SK-N-SH treated with all-trans-retinoic acid at 6 μM for 48 hours (cell line): Measurements from ENCODE around the gene KCNA2.

Experiments
- ATAC-seq: fragments of 200-7000 bp; cut with Tn5 transposase; 3 replicates; pipeline ENCODE4 v1.9.1; 2020; ENCODE audit warnings: mild to moderate bottlenecking, moderate library complexity
- ARNTL ChIP-seq: fragments of 450-650 bp; formaldehyde crosslinking; IDR thresholded peaks from 2 replicates; pipeline ENCODE4 v1.5.0; 2020; ENCODE audit warnings: low read depth, mild to moderate bottlenecking, moderate library complexity, borderline replicate concordance
- BACH2 ChIP-seq: fragments of 250-450 bp; sonication (Bioruptor Pico); IDR thresholded peaks from 2 replicates; pipeline ENCODE4 v1.9.0; 2021; ENCODE audit warnings: mild to moderate bottlenecking, borderline replicate concordance
- ESRRG ChIP-seq: fragments of 250-450 bp; sonication (Bioruptor Pico); IDR thresholded peaks from 2 replicates; pipeline ENCODE4 v1.6.1; 2021; ENCODE audit warnings: mild to moderate bottlenecking
- GLIS3 ChIP-seq: fragments of 250-450 bp; sonication (Bioruptor Pico); IDR thresholded peaks from 2 replicates; pipeline ENCODE4 v1.5.0; 2020; ENCODE audit warnings: mild to moderate bottlenecking, moderate library complexity
- ISL1 ChIP-seq: fragments of 250-450 bp; sonication (Bioruptor Pico); IDR thresholded peaks from 2 replicates; pipeline ENCODE4 v2.1.2; 2022; ENCODE audit warnings: mild to moderate bottlenecking, moderate library complexity
- PPARA ChIP-seq: fragments of 250-450 bp; sonication (Bioruptor Pico); IDR thresholded peaks from 2 replicates; pipeline ENCODE4 v1.5.0; 2020; ENCODE audit warnings: mild to moderate bottlenecking, borderline replicate concordance
- SNAI2 ChIP-seq: fragments of 250-450 bp; sonication (Bioruptor Pico); IDR thresholded peaks from 2 replicates; pipeline ENCODE4 v1.5.0; 2020; ENCODE audit warnings: mild to moderate bottlenecking, moderate library complexity
- TOX ChIP-seq: fragments of 250-450 bp; sonication (Bioruptor Pico); IDR thresholded peaks from 2 replicates; pipeline ENCODE4 v1.8.0; 2021; ENCODE audit warnings: mild to moderate bottlenecking, moderate library complexity, borderline replicate concordance
- ZC3H10 ChIP-seq: fragments of 250-450 bp; sonication (Bioruptor Pico); IDR thresholded peaks from 2 replicates; pipeline ENCODE4 v1.5.1; 2021; ENCODE audit warnings: mild to moderate bottlenecking, moderate library complexity
- ZFP3 ChIP-seq: fragments of 250-450 bp; sonication (Bioruptor Pico); IDR thresholded peaks from 2 replicates; pipeline ENCODE4 v1.5.0; 2020; ENCODE audit warnings: mild to moderate bottlenecking, moderate library complexity
- ZFP30 ChIP-seq: fragments of 450-650 bp; formaldehyde crosslinking; IDR thresholded peaks from 2 replicates; pipeline ENCODE4 v1.5.0; 2022; ENCODE audit warnings: mild to moderate bottlenecking, moderate library complexity
- ZNF70 ChIP-seq: fragments of 450-650 bp; formaldehyde crosslinking; IDR thresholded peaks from 2 replicates; pipeline ENCODE4 v1.5.0; 2020; ENCODE audit warnings: mild to moderate bottlenecking, moderate library complexity
- ZNF8 ChIP-seq: fragments of 450-650 bp; formaldehyde crosslinking; IDR thresholded peaks from 2 replicates; pipeline ENCODE4 v1.5.0; 2020; ENCODE audit warnings: mild to moderate bottlenecking, moderate library complexity
- TF ChIP-seq, protein P1 (sequence below): fragments of 250-450 bp; sonication (Bioruptor Pico); IDR thresholded peaks from 2 replicates; pipeline ENCODE4 v1.8.0; 2021; ENCODE audit warnings: low read depth, mild to moderate bottlenecking, moderate library complexity, borderline replicate concordance
- TF ChIP-seq, protein P2 (sequence below): fragments of 250-450 bp; sonication (Bioruptor Pico); IDR thresholded peaks from 2 replicates; pipeline ENCODE4 v1.8.0; 2020; ENCODE audit warnings: mild to moderate bottlenecking, moderate library complexity, borderline replicate concordance
- TF ChIP-seq, protein P3 (sequence below): fragments of 250-450 bp; sonication (Bioruptor Pico); IDR thresholded peaks from 2 replicates; pipeline ENCODE4 v1.5.1; 2021; ENCODE audit warnings: mild to moderate bottlenecking, moderate library complexity
- TF ChIP-seq, protein P4 (sequence below): fragments of 250-450 bp; sonication (Bioruptor Pico); IDR thresholded peaks from 2 replicates; pipeline ENCODE4 v1.5.0; 2020; ENCODE audit warnings: mild to moderate bottlenecking, moderate library complexity
- TF ChIP-seq, protein P5 (sequence below): fragments of 250-450 bp; sonication (Bioruptor Pico); IDR thresholded peaks from 2 replicates; pipeline ENCODE4 v1.5.1; 2020; ENCODE audit warnings: low read depth, mild to moderate bottlenecking, moderate library complexity

KCNA2 gene

DNA sequence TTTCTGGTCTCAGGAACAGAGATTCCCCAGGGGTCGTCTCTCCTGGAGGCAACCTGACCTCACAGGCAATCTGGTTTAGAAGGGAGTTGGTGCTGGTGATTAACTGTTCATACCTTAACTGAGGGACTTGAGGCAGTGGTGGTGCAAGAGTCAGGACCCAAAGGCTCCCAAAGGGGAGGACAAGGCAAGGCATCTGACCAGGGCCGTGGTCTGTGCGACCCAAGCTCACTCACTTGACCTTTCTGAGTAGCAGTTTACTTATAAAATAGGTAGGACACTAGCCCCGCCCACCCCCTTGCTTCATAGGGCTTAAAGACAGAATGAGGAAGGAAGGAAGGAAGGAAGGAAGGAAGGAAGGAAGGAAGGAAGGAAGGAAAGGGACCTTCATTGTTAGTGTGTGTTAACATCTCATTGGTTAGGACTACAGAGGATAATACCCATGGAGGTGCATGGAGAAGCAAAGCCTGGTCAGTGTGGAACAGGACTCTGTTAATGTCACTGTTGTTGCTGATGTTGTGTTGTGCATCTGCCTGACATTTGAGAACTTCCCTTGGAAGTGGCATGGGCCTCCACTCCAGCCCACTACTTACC, 4.6 kb upstream of the KCNA2 start (continued):
- TF ChIP-seq, protein P1, sequence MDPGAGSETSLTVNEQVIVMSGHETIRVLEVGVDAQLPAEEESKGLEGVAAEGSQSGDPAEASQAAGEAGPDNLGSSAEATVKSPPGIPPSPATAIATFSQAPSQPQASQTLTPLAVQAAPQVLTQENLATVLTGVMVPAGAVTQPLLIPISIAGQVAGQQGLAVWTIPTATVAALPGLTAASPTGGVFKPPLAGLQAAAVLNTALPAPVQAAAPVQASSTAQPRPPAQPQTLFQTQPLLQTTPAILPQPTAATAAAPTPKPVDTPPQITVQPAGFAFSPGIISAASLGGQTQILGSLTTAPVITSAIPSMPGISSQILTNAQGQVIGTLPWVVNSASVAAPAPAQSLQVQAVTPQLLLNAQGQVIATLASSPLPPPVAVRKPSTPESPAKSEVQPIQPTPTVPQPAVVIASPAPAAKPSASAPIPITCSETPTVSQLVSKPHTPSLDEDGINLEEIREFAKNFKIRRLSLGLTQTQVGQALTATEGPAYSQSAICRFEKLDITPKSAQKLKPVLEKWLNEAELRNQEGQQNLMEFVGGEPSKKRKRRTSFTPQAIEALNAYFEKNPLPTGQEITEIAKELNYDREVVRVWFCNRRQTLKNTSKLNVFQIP (CRISPR knock-in tag) = no peak
- TF ChIP-seq ISL1 (CRISPR knock-in tag) = no peak
- TF ChIP-seq GLIS3 (CRISPR knock-in tag) = no peak
- TF ChIP-seq, protein P2, sequence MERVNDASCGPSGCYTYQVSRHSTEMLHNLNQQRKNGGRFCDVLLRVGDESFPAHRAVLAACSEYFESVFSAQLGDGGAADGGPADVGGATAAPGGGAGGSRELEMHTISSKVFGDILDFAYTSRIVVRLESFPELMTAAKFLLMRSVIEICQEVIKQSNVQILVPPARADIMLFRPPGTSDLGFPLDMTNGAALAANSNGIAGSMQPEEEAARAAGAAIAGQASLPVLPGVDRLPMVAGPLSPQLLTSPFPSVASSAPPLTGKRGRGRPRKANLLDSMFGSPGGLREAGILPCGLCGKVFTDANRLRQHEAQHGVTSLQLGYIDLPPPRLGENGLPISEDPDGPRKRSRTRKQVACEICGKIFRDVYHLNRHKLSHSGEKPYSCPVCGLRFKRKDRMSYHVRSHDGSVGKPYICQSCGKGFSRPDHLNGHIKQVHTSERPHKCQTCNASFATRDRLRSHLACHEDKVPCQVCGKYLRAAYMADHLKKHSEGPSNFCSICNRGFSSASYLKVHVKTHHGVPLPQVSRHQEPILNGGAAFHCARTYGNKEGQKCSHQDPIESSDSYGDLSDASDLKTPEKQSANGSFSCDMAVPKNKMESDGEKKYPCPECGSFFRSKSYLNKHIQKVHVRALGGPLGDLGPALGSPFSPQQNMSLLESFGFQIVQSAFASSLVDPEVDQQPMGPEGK (CRISPR knock-in tag) = no peak

DNA sequence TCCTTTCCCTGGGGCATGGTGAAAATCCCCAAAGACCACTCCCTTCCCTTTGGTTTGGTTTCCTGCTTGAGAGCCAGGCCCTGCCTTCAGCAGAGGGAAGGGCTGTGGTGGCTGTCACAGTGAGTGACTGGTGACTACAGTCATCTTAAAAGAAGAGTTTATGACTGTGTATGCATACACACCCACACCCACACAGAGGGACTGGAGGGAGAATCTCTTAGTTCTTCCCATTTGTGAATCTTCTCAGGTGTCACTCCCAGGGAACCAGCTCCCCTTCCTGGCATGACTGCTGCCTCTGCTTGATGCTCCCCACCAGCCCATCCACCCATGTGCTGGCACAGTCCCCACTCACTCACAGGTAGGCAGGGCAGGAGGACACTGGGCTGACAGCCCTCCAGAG, 3.9 kb upstream of the KCNA2 start:
- TF ChIP-seq ZC3H10 (CRISPR knock-in tag) (no peak), ZFP30 (CRISPR knock-in tag) (no peak), BACH2 (CRISPR knock-in tag) (no peak), TOX (CRISPR knock-in tag) (no peak), SNAI2 (CRISPR knock-in tag) (no peak), ZNF70 (CRISPR knock-in tag) (no peak), ESRRG (CRISPR knock-in tag) (no peak), ARNTL (CRISPR knock-in tag) (no peak), ZNF8 (CRISPR knock-in tag) (no peak), PPARA (CRISPR knock-in tag) (no peak)
- TF ChIP-seq, protein P3, sequence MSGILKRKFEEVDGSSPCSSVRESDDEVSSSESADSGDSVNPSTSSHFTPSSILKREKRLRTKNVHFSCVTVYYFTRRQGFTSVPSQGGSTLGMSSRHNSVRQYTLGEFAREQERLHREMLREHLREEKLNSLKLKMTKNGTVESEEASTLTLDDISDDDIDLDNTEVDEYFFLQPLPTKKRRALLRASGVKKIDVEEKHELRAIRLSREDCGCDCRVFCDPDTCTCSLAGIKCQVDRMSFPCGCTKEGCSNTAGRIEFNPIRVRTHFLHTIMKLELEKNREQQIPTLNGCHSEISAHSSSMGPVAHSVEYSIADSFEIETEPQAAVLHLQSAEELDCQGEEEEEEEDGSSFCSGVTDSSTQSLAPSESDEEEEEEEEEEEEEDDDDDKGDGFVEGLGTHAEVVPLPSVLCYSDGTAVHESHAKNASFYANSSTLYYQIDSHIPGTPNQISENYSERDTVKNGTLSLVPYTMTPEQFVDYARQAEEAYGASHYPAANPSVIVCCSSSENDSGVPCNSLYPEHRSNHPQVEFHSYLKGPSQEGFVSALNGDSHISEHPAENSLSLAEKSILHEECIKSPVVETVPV (CRISPR knock-in tag) = no peak
- TF ChIP-seq, protein P1 (CRISPR knock-in tag) = no peak
- no peak for ATAC-seq

DNA sequence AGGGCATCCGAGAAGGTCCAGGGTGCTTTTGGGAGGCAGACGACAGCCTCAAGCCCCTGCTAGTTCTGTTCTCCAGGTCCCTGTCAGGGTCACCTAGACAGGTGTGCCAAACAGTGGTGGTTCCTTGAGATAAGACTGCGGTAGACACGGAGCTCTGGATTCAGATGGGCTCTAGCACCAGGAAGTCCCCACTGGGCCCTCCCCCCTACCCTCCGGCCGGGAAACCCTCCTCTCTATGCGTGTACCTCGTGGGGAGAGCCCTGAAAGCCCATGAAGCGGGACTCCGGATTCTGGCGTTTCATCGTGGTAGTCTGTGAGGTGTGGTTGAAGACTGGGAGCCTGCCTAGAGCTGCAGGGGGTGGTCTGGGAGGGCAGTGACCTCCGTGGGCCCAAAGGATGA, 2.1 kb upstream of the KCNA2 start:
- ATAC-seq = no peak
- TF ChIP-seq, protein P4, sequence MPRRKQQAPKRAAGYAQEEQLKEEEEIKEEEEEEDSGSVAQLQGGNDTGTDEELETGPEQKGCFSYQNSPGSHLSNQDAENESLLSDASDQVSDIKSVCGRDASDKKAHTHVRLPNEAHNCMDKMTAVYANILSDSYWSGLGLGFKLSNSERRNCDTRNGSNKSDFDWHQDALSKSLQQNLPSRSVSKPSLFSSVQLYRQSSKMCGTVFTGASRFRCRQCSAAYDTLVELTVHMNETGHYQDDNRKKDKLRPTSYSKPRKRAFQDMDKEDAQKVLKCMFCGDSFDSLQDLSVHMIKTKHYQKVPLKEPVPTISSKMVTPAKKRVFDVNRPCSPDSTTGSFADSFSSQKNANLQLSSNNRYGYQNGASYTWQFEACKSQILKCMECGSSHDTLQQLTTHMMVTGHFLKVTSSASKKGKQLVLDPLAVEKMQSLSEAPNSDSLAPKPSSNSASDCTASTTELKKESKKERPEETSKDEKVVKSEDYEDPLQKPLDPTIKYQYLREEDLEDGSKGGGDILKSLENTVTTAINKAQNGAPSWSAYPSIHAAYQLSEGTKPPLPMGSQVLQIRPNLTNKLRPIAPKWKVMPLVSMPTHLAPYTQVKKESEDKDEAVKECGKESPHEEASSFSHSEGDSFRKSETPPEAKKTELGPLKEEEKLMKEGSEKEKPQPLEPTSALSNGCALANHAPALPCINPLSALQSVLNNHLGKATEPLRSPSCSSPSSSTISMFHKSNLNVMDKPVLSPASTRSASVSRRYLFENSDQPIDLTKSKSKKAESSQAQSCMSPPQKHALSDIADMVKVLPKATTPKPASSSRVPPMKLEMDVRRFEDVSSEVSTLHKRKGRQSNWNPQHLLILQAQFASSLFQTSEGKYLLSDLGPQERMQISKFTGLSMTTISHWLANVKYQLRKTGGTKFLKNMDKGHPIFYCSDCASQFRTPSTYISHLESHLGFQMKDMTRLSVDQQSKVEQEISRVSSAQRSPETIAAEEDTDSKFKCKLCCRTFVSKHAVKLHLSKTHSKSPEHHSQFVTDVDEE = no peak
- TF ChIP-seq ZNF70 (CRISPR knock-in tag) = no peak
- TF ChIP-seq, protein P5, sequence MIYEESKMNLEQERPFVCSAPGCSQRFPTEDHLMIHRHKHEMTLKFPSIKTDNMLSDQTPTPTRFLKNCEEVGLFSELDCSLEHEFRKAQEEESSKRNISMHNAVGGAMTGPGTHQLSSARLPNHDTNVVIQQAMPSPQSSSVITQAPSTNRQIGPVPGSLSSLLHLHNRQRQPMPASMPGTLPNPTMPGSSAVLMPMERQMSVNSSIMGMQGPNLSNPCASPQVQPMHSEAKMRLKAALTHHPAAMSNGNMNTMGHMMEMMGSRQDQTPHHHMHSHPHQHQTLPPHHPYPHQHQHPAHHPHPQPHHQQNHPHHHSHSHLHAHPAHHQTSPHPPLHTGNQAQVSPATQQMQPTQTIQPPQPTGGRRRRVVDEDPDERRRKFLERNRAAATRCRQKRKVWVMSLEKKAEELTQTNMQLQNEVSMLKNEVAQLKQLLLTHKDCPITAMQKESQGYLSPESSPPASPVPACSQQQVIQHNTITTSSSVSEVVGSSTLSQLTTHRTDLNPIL (CRISPR knock-in tag) = no peak
- no peak for TF ChIP-seq ZFP30 (CRISPR knock-in tag)
- TF ChIP-seq ZFP3 = no peak
- TF ChIP-seq ZNF8 (CRISPR knock-in tag) = no peak
